DOHH2 (cell line): ENCODE measurements around the gene DNAI4.

Experiments
- CTCF ChIP-seq: fragments of 200-600 bp; sonication (generic); IDR thresholded peaks from one replicate; pipeline ENCODE4 v1.5.1; 2014; ENCODE audit warnings: antibody characterized with exemption, mild to moderate bottlenecking, low read depth, low read length; ENCODE audit not compliant: poor library complexity, severe bottlenecking
- EZH2phosphoT487 ChIP-seq: fragments of 200-600 bp; sonication (generic); IDR thresholded peaks from 2 replicates; pipeline ENCODE4 v1.6.1; 2017; ENCODE audit warnings: borderline replicate concordance, mild to moderate bottlenecking, antibody characterized with exemption, low read length, moderate library complexity, mixed read lengths

GRCh38 chr1:66929691-66929998 lies 5.0 kb upstream of the DNAI4 start:
- no peak for TF ChIP-seq CTCF
- TF ChIP-seq EZH2phosphoT487: no peak
